Activated T-cell treated with anti-CD3 and anti-CD28 coated beads for 24 hours (primary cell): ENCODE data around the gene TRIM71.
"Not testable (repeated sequence)": the region's sequence is repeated elsewhere in the genome, so short reads cannot be mapped to it uniquely, and the experiment has no call there.

Experiments
- DNase-seq: peaks from one replicate; pipeline ENCODE4 v3.0.0-alpha.2; 2020; ENCODE audit warnings: low read depth

The TRIM71 gene

DNA sequence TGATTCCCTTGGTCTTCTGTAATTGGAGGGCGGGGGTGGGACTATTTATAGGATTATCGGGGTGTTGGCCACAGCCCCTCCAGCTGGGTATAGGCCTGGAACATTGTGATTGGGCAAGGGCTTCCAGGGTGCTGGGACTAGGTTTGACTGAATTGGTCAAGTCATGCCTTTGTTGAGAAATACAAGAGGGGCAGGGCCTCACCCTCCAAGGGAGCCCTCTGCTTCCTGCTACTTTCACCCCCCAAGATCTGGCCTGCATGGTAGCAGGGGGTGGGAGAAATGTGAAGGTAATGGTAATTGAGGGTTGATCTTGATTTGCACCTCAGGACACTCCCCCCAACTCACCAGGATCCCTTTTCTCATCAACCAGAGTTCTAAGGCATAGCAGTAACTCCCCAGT is 25.2 kb downstream of the TRIM71 start:
- no peak for DNase-seq

DNA sequence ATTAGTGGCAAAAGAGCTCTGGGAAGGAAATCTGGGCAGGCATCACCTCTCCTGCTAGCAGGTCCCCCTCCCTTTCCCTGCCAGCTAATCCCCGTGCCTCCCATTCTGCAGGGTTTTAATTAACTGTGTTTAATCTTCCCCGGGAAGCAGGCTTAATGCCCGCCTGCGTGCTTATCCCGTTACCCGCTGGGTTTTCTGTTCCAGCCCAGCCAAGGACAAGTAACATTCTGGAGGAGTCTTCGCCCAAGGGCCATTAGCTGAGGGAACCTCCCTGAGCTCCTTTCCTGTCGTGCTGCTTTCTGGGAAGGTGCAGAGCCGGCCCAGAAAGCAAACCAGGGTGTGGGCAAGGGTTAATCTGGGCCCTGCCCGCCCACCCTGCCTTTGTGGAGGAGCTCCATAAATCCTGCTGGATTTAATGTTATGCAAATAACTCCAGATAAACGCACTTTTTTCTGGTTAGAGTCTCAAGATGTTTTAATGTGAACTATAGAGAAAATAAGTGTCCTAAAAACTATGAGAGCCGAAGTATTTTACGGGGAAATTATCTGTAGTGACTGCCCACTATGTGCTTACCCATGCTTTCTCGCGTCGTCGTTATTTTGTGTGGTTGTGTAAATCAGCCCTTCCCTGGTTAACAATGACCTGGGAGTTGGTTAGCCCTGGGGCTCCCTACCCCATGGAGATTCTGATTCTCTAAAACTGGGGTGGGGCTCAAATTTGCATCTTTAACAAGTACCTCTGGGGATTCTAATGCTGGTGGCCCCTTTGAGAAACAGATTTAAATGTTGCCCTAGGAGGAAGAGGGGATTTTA is 25.9 kb downstream of the TRIM71 start:
- DNase-seq, result no peak

DNA sequence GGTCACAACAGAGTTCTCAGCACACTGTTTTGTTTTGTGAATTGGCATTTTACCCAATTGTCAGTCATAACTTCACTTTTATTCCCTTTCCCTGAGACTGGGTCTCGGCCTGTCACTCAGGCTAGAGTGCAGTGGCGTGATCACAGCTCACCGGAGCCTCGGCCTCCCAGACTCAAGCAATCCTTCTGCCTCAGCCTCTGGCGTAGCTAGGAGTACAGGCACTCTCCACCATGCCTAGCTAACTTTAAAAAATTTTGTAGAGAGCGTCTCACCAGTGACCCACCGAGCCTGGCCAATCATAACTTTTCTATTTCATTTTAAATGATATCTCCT is 26.5 kb downstream of the TRIM71 start:
- DNase-seq, result no peak

DNA sequence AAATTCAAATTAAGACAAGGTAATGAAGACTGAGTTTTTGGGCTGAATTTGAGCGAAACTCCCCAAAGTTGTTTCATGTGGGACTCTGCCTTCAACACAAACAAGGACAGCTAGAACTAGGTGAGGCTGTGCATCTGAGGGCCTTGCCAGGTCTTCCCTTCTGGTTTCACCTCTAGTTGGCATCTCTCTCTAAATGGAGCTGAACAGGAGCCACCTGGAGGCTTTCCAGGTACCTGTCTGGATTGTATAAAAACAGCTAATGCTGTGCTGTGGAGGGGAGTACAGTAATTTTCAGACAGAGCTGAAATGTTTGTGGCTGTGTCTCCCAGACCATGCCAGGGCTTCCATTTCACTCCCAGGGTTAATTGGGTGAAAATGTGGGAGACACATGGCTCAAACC is 27.1 kb downstream of the TRIM71 start:
- no peak for DNase-seq

DNA sequence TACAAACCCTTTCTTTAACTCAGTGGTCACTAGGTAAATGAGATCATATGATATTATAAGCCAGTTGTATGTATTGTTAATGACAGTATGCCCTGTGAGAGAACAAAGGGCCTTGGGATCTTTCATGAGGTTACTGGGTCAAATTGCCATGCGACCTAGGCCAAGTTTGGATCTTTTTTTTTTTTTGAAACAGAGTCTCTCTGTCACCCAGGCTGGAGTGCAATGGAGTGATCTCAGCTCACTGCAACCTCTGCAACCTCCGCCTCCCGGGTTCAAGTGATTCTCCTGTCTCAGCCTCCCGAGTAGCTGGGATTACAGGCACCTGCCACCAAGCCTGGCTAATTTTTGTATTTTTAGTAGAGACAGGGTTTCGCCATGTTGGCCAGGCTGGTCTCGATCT is 27.7 kb downstream of the TRIM71 start:
- DNase-seq, result not testable (repeated sequence)

DNA sequence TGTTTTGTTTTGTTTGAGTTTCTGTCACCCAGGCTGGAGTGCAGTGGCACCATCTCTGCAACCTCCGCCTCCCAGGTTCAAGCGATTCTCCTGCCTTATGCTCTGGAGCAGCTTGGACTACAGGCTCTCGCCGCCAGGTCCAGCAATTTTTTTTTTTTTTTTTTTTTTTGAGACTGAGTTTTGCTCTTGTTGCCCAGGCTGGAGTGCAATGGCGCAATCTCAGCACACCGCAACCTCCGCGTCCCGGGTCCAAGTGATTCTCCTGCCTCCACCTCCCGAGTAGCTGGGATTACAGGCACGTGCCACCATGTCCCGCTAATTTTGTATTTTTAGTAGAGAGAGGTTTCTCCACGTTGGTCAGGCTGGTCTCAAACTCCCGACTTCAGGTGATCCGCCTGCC is 29.2 kb downstream of the TRIM71 start:
- not testable (repeated sequence) for DNase-seq

DNA sequence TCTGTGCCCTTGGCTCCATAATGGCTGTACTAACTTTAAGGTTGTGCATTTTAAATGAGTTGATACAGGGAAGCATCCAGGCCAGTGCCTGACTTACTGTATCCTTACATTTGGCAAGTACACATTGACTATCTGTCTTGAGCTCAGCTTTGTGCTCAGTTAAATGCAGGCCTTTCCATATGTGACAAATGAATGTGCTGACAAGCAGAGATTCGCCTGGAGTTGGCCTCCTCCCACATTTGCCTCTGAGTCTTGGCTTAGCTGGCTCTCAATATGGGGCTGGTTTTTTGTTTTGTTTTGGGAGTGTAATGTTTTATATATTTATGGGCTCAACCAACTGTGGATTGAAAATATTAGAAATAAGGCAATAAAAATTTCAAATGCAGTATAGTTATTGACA is 29.7 kb downstream of the TRIM71 start:
- DNase-seq, result no peak

DNA sequence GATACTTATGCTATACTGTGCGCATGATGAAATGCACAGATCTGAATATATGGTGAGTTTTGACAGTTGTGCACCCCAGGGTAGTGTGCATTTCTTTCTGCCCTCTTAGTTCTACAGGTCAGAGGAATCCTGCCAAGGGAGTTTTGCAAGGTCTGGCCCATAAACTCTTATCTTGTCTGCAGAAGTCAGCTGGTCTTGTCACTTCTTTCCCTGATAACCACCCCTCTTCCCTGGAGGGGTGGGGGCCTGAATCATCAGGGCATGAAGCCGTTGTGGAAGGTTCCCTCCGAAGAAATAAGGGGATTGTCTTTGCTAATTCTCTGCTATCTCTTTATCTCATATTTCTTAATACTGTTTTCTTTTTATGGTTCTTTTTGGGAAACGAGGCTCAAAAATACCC is 30.4 kb downstream of the TRIM71 start:
- no peak for DNase-seq

DNA sequence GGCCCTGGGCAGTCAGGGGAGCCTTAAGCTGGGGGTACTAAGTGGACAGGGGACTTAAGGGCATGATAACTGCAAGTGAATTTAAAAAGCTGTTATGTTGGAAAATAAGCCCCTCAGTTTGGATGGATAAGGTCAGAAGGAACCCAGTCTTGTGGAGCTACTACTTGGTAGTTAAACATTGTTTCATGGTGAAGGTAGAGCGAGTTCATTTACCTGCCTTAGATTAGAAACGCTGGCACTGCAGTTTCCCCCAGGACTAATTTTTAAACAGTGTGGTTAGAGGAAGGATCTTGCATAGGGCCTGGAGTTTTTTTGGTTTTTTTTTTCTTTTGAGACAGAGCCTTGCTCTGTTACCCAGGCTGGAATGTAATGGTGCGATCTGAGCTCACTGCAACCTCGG is 31.2 kb downstream of the TRIM71 start:
- DNase-seq, result no peak

DNA sequence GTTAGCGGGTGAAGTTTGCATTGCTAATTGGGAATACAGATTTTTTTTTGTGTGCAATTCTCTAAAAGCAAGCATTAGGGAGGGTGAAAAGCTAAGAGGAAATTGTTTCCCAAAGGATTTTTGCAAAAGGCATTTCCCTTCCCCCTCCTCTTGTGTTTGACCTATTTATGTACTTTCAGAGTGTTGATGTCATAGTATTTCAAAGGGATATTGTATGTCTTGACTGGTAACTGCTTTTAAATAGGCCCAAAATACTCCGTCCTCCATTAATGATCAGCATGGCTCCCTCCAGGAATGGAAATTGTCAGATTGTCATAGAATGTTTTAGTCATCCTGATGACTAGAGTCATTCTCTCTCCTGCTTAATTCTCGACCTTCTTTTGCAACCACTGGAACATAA is 32.4 kb downstream of the TRIM71 start:
- no peak for DNase-seq

DNA sequence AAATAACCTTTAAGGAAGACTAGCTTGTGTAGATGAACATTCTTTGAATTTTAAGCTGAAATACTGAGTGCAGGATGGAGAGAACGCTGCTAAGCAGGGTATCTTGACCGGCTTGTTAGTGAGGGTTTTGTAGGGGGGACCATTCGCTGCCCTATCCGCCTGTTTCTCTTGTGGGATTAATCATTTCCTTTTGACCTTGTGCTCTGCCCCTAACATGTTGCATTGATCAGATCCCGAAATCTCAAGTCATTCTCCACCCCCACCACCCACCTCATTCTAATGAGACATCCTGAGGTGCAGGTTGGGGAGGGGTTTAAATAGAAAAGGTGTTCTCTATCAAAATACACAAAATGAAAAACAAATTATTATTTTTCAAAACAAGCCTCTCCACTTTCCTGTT is 32.8 kb downstream of the TRIM71 start:
- DNase-seq, result no peak

DNA sequence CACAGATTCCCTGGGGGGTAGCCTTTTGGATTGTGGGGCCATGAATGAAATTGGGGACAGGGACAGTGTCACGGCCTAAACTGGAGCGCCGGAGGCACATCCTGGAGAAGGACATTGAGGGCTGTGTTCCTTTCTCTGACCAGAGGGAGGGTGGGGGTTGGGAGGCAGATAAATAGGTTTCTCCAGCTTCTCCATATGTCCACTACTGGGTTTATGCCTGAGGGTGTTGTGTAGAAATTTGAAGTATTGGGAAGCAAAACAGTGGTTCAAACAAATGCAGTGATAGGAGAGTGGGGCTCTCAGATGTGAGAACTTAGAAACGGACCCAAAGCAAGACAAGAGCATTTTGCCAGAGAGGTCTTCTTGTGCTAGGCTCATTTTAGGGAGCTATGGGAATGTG is 34.3 kb downstream of the TRIM71 start:
- DNase-seq, result no peak

DNA sequence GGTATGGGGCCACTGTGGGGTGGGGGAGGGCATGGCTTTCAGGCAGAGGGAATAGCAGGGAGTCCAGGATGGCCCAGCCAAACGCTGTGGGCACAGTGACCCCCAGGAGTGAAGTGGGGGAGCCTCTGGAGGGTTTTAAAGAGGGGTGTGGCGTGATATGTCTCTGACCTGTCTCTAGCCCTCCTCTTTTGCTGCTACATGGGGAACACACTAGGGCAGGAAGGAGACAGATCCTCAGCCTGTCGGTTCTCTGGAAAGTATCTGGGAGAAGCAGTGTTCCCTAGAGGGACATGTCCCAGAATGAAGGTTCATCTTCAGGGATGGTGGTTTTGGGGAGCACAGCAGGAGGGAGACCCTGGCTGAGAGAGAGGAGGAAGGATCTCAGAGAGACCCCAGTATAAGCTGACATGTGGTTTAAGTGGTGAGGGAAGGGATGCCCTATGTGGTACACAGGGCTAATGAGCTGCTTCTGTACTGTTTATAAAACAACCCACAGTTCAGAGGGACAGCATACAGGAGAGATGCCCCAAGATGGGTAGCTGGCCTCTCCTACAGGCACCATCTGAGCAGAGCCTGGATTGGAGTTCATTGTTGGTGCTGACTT is 37.7 kb downstream of the TRIM71 start:
- DNase-seq, result no peak

DNA sequence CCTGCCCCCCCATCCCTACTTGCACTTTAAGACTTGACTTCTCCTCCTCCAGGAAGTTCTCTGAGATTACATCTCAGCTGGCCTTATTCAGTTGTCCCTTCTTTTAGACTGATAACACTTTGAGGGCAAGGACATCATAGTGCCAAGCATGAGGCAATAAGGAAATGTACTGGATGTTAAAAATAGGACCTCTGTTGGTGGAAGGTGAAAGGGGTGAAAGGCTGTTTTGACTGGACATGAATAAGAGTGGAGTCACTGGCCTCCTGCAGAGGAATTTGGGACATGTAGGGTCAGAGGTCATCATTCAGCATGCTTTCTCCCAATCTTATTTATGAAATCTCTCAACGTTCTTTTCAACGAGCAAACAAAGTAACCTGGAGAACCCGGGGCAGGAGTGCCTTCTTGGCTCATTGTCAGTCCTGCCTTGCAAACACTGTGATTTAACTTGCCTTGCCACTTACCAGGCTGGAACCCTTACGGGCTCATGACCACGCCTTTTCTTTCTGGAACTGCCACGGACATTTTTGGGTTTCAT is 38.6 kb downstream of the TRIM71 start:
- DNase-seq, result no peak

DNA sequence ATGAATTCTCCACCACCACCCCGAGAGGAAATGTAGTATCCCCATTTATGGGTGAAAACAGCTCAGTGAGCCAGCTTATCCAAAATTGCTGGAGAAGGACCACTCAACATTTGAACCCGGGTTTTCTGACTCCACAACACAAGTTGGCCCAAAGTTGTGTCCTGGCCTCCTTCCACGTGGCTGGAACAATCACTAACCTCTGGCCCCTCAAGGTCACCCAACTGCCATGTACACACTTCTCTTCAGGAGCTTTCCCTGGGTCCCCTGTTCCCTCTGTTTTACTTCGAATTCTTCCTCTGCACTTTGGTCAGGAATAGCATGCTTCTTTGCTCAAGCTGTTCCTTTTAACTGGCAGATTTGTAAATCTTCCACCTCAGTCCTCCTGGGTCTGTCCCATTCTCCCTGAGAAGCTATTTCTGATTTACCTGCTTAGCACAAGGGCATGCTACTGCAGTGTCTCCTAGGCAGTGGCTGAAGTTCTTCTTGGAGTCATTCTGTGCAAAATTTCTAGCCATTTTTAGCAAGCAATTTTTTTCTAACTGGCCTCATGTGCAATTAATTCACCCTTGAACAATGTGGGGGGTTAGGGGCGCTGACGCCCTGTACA is 39.2 kb downstream of the TRIM71 start:
- no peak for DNase-seq

DNA sequence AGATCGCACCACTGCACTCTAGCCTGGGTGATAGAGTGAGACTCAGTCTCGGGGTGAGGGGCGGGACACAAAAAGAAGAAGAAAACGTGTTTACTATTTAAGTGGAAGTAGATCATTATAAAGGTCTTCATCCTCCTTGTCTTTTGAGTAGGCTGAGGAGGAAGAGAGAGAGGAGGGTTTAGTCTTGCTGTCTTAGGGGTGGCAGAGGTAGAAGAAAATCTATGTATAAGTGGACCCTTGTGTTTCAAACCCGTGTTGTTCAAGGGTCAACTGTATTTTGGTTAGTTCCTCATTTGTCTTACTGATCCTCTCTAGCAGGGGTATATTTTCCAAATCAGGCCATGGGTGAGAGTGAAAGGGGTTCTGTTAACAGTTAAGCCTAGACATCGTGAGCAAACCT is 40.1 kb downstream of the TRIM71 start:
- DNase-seq, result no peak

DNA sequence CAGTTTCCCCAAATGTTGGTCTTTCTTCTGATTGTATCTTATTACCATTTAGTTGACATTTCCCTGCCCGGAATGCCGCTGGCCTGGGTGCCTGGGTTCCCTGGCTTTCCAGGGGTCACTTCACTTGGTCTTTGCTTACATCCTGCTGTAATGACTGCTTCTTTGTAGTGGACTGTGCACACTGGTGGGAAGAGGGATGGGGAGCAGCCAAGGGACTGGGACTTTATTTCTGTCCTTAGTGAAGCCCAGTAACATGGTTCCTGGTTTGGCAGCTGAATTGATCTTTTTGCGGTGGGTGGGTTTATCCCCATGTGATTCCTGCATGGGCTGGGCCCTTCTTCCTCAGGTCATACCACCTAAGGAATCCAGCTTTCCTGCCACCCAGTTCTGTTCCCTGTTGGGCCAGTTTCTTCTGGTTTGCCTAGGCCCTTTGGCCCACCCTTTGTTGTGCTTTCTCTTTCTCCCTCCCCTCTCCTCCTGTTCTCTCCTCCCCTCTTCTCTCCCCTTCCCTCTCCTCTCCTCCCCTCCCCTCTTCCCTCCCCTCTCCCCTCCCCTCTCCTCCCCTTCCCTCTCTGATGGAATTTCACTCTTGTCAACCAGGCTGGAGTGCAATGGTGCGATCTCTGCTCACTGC is 41.9 kb downstream of the TRIM71 start:
- no peak for DNase-seq

DNA sequence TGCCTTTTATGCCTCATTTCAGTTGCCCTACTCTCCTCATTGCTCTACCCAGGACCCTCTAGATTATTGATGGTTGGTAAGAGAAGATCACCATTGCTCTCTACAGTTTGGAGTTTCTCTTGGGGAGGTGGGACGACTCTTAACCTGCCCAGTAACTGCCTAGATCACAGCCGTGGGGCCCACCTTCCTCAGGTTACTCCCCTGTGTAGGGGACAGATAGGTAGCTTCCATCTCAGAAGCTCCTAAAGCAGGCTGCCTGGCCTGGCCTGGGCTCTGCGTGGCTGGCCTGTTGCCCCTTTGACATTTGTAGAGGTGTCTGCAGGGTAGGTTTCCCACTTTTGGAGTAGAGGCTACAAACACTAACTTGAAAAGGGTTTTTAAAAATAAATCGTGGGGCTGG is 42.7 kb downstream of the TRIM71 start:
- DNase-seq, result no peak

DNA sequence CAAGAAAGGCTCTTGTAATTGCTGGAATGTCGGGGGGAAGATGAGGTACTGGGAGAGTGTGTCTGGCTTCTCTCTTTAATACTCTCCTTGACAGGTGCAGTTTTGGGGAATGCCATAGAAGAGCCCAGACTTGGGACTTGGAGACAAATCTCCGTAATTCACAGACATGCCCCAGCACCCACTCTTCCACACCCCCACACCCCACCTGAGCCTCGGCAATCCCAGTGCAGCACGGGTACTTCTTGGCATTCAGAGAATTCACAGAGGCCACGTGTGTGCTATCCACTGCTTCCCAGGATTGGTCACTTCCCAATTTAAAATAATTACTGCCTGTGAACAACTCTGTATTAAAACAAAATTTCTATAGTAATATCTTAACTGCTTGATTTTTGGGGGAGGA is 43.9 kb downstream of the TRIM71 start:
- DNase-seq, result no peak

DNA sequence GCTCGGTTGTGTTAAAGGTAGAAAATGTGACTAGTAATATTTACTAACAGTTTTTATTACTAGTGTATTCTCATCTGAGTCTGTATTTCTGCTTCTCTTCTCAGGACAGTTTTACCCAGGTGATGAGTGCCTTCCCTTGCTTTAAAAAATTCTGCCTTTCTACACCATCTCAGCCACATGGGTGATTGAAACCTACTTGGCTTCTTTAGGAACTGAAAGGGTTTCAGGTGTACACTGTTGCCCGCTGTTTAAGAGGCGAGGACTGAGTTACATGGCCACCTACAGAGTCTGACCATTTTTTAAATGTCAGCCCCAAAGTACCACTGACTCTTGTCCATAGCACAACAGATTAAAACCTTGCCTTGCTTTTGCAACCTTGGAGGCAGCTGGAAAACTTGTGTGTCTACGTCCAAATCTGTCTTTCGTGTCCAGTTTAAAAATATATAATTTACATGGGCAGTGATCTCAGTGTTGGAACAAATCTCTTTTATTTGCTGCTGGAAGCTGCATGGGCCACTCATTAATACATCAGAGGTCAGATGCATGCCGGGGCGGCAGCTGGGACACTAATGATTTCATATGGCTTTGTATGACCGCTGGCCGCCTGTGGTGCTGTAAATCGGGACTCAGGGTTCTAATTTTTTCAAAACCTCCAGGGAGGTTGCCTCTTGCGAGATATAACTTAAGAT is 44.6 kb downstream of the TRIM71 start:
- no peak for DNase-seq

DNA sequence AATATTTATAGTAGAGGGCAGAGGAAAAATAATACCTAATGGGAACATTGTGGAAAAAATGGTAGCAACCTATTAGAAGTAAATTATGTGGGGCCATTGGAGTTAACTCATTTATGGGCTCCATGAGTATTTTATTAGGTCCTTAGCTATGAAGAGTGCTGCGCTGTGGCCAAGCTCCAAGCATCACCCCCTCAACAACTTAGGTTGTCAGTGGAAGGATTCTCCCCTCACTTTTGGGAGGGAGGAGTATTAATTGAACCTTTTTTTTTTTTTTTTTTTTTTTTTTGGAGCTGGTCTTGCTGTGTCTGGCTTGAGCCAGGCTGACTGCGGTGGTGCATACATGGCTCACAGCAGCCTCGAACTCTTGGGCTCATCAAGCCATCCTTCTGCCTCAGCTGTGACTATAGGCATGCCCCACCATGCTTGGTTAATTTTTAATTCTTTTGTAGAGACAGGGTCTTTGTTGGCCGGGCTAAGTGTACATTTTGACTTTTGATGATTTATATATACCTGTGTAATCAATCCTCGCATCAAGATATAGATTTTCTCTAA is 45.2 kb downstream of the TRIM71 start:
- DNase-seq, result no peak

DNA sequence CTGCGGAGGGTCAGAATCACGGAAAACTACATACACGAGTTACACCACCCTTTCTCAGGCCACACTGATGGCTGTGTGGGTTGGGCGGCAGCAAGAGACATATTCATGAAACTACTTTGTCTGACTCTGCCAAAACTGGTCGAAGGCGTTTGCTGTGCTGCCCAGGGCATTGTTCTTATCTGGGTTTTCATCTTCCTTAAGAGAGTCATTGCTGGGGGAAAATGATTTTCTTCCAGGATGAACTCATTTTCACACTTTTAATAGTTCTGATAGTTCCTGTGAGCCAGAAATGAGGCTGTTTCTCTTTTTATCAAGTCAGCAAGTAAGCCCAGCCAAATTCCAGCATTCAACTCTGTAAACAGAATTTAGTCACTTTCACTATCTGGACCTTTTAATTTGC is 47.6 kb downstream of the TRIM71 start:
- no peak for DNase-seq
